HepG2 (cell line): ENCODE results near the gene SULT2B1. TPM values are rescaled to one million over a fixed set of nuclear protein-coding genes. Genes with fewer than 3 reads are reported as not detected.

Experiments used
- AKAP8 ChIP-seq: sonication (generic); formaldehyde crosslinking; IDR thresholded peaks from 2 replicates; pipeline ENCODE4 v1.5.1; 2020; ENCODE audit warnings: mild to moderate bottlenecking, missing genetic modification reagents
- BRCA1 ChIP-seq: sonication (generic); formaldehyde crosslinking; IDR thresholded peaks from 2 replicates; pipeline ENCODE4 v1.4.0; 2020; ENCODE audit warnings: missing genetic modification reagents
- CHCHD3 ChIP-seq: sonication (generic); formaldehyde crosslinking; IDR thresholded peaks from 2 replicates; pipeline ENCODE4 v1.8.0; 2022; ENCODE audit warnings: mild to moderate bottlenecking, missing genetic modification reagents, moderate library complexity
- DMAP1 ChIP-seq: IDR thresholded peaks from 2 replicates; pipeline ENCODE4 v1.6.1; 2016
- FOSL1 ChIP-seq: sonication (generic); formaldehyde crosslinking; IDR thresholded peaks from 2 replicates; pipeline ENCODE4 v1.9.0; 2021; ENCODE audit warnings: missing genetic modification reagents, borderline replicate concordance
- GABPA ChIP-seq, 2 experiments: IDR thresholded peaks; 2 replicates each; pipeline ENCODE4 v1.6.1; 2011 to 2016; ENCODE audit warnings: low read depth in 2 of 2, low read length in 1 of 2, missing biosample characterization in 1 of 2, missing genetic modification characterization in 1 of 2
- HHEX ChIP-seq: IDR thresholded peaks from 2 replicates; pipeline ENCODE4 v1.6.1; 2016; ENCODE audit warnings: control low read depth
- MAFG ChIP-seq: sonication (generic); formaldehyde crosslinking; IDR thresholded peaks from 2 replicates; pipeline ENCODE4 v1.5.1; 2020; ENCODE audit warnings: mild to moderate bottlenecking, missing genetic modification reagents
- MAZ ChIP-seq, 2 experiments: sonication (generic) in 1 of 2; formaldehyde crosslinking in 1 of 2; IDR thresholded peaks; 2 replicates each; pipeline versions ENCODE4 v1.5.0 to v1.6.1; 2012 to 2020; ENCODE audit warnings: low read depth in 2 of 2, mild to moderate bottlenecking in 2 of 2, borderline replicate concordance in 1 of 2, improper control_type of control experiment in 1 of 2, low read length in 1 of 2, missing genetic modification reagents in 1 of 2, moderate library complexity in 1 of 2
- MBNL3 ChIP-seq: fragments of 250-450 bp; sonication (Bioruptor Pico); conservative IDR thresholded peaks from 2 replicates; pipeline ENCODE4 v1.8.0; 2022; ENCODE audit warnings: mild to moderate bottlenecking, inconsistent platforms
- NFE2 ChIP-seq: sonication (generic); formaldehyde crosslinking; IDR thresholded peaks from 2 replicates; pipeline ENCODE4 v1.4.0; 2020; ENCODE audit warnings: missing genetic modification reagents
- TBL1XR1 ChIP-seq: fragments of 150-350 bp; IDR thresholded peaks from 2 replicates; pipeline ENCODE4 v1.6.1; 2014; ENCODE audit warnings: borderline replicate concordance, low read length; ENCODE audit not compliant: partially characterized antibody
- TP53 ChIP-seq: sonication (generic); formaldehyde crosslinking; conservative IDR thresholded peaks from 2 replicates; pipeline ENCODE4 v1.4.0; 2020; ENCODE audit warnings: missing genetic modification reagents
- ZMYM4 ChIP-seq: sonication (generic); formaldehyde crosslinking; IDR thresholded peaks from 2 replicates; pipeline ENCODE4 v1.8.1; 2023; ENCODE audit warnings: mild to moderate bottlenecking, missing genetic modification reagents
- ZNF264 ChIP-seq: sonication (generic); formaldehyde crosslinking; IDR thresholded peaks from 2 replicates; pipeline ENCODE4 v1.4.0; 2020; ENCODE audit warnings: missing genetic modification reagents
- ZNF644 ChIP-seq: IDR thresholded peaks from 2 replicates; pipeline ENCODE4 v1.6.1; 2016; ENCODE audit warnings: low read depth
- ZZZ3 ChIP-seq: sonication (generic); formaldehyde crosslinking; IDR thresholded peaks from 2 replicates; pipeline ENCODE4 v1.4.0; 2020; ENCODE audit warnings: missing genetic modification reagents, mild to moderate bottlenecking, borderline replicate concordance
- polyA plus RNA-seq, 8 experiments: library from polyadenylated mRNA; depleted of rRNA in 3 of 8; stranded (reverse) in 7 of 8; unstranded in 1 of 8; fragments of >200 nt; fragmentation: Illumina TruSeq in 4 of 8; extraction: Trizol in 4 of 8; gene quantifications; 2 replicates each; pipeline versions ENCODE4 v1.2.1 to v1.2.3, GENCODE V29; 2011 to 2016; ENCODE audit warnings: low read depth in 4 of 8, missing spikeins in 1 of 8, mixed read lengths in 1 of 8; ENCODE audit not compliant: insufficient read depth in 1 of 8
- total RNA-seq, 5 experiments: library from RNA; depleted of rRNA; stranded (reverse); fragments of >200 nt; fragmentation: Illumina TruSeq; extraction: Trizol; gene quantifications; 2 replicates each; pipeline ENCODE4 v1.2.3, GENCODE V29; 2016; ENCODE audit warnings: low read depth in 1 of 5
- TF ChIP-seq, protein P1 (sequence below): sonication (generic); formaldehyde crosslinking; IDR thresholded peaks from 2 replicates; pipeline ENCODE4 v1.5.0; 2020; ENCODE audit warnings: mild to moderate bottlenecking, missing genetic modification reagents, moderate library complexity
- TF ChIP-seq, protein P2 (sequence below), 2 experiments: IDR thresholded peaks; 2 replicates each; pipeline ENCODE4 v1.6.1; 2011 to 2012; ENCODE audit warnings: low read length in 2 of 2, borderline replicate concordance in 1 of 2, low read depth in 1 of 2, mild to moderate bottlenecking in 1 of 2, moderate library complexity in 1 of 2
- TF ChIP-seq, protein P3 (sequence below): sonication (generic); formaldehyde crosslinking; IDR thresholded peaks from 2 replicates; pipeline ENCODE4 v1.5.0; 2020; ENCODE audit warnings: missing genetic modification reagents
- TF ChIP-seq, protein P4 (sequence below): sonication (generic); formaldehyde crosslinking; IDR thresholded peaks from 2 replicates; pipeline ENCODE4 v1.8.0; 2022; ENCODE audit warnings: mild to moderate bottlenecking, missing genetic modification reagents, moderate library complexity
- TF ChIP-seq, protein P5 (sequence below): conservative IDR thresholded peaks from 2 replicates; pipeline ENCODE4 v1.6.1; 2018; ENCODE audit warnings: missing genetic modification reagents

SULT2B1 gene
- total and polyA plus RNA-seq, 2 of the 13 experiments (the other 11 are each of a cell fraction or from before 2014, with no cell fraction given), result 0.13 TPM; not detected in 1

DNA sequence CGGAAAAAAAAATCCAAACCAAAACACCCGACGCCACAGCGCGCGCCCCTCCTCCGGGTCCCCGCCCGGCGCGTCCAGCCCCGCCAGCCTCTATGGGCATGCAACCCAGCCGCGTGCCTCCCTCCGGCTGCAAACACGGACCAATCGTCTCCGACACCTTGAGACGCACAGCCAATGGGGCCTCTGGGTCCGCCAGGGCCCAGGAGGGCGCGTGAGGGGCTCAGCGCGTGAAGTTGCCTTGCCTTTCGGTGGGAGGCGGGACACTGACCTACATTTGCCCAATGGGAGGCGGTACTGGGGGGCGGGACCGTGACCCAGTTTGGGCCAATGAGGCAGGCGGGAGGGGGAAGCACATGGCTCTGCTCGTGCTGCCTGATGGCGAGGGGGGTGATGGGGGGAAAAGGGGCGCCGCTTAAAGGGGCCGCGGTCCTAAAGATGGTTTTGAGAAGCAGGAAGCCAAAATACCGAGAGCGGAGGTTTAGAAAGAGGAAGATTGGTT, 85.5 kb downstream of the SULT2B1 start (continued):
- TF ChIP-seq, protein P1, sequence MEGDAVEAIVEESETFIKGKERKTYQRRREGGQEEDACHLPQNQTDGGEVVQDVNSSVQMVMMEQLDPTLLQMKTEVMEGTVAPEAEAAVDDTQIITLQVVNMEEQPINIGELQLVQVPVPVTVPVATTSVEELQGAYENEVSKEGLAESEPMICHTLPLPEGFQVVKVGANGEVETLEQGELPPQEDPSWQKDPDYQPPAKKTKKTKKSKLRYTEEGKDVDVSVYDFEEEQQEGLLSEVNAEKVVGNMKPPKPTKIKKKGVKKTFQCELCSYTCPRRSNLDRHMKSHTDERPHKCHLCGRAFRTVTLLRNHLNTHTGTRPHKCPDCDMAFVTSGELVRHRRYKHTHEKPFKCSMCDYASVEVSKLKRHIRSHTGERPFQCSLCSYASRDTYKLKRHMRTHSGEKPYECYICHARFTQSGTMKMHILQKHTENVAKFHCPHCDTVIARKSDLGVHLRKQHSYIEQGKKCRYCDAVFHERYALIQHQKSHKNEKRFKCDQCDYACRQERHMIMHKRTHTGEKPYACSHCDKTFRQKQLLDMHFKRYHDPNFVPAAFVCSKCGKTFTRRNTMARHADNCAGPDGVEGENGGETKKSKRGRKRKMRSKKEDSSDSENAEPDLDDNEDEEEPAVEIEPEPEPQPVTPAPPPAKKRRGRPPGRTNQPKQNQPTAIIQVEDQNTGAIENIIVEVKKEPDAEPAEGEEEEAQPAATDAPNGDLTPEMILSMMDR (CRISPR knock-in tag), result no peak
- TF ChIP-seq HHEX (CRISPR knock-in tag) (no peak), AKAP8 (CRISPR knock-in tag) (no peak), ZNF644 (CRISPR knock-in tag) (no peak), TP53 (CRISPR knock-in tag) (no peak), MAZ (IDR thresholded peaks at IDR 0.05; ENCODE audit: borderline replicate concordance, low read depth, low read length) (peak; percentile 74; the same call in 1 of the 2 replicates), MAZ (CRISPR knock-in tag; IDR thresholded peaks at IDR 0.05; ENCODE audit: low read depth) (peak; percentile 87), FOSL1 (CRISPR knock-in tag) (no peak), TBL1XR1 (no peak), BRCA1 (no peak), GABPA (IDR thresholded peaks at IDR 0.05; ENCODE audit: low read depth, low read length) (no peak; the same call in 1 of the 2 replicates), GABPA (CRISPR knock-in tag; IDR thresholded peaks at IDR 0.05; ENCODE audit: low read depth) (peak; percentile 57; the same call in 1 of the 2 replicates), MBNL3 (CRISPR knock-in tag) (no peak), CHCHD3 (peak; percentile 75; the same call in 1 of the 2 replicates), ZZZ3 (CRISPR knock-in tag) (no peak; the same call in 1 of the 2 replicates), ZNF264 (0 out of 2 replicates have a peak, but pooled peaks have one; percentile 13), ZMYM4 (CRISPR knock-in tag) (peak; percentile 49; the same call in 1 of the 2 replicates), MAFG (CRISPR knock-in tag) (no peak), NFE2 (CRISPR knock-in tag) (no peak), DMAP1 (CRISPR knock-in tag) (no peak)
- TF ChIP-seq, protein P2, sequence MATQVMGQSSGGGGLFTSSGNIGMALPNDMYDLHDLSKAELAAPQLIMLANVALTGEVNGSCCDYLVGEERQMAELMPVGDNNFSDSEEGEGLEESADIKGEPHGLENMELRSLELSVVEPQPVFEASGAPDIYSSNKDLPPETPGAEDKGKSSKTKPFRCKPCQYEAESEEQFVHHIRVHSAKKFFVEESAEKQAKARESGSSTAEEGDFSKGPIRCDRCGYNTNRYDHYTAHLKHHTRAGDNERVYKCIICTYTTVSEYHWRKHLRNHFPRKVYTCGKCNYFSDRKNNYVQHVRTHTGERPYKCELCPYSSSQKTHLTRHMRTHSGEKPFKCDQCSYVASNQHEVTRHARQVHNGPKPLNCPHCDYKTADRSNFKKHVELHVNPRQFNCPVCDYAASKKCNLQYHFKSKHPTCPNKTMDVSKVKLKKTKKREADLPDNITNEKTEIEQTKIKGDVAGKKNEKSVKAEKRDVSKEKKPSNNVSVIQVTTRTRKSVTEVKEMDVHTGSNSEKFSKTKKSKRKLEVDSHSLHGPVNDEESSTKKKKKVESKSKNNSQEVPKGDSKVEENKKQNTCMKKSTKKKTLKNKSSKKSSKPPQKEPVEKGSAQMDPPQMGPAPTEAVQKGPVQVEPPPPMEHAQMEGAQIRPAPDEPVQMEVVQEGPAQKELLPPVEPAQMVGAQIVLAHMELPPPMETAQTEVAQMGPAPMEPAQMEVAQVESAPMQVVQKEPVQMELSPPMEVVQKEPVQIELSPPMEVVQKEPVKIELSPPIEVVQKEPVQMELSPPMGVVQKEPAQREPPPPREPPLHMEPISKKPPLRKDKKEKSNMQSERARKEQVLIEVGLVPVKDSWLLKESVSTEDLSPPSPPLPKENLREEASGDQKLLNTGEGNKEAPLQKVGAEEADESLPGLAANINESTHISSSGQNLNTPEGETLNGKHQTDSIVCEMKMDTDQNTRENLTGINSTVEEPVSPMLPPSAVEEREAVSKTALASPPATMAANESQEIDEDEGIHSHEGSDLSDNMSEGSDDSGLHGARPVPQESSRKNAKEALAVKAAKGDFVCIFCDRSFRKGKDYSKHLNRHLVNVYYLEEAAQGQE (IDR thresholded peaks at IDR 0.05; ENCODE audit: borderline replicate concordance in 1 of 2, low read depth in 1 of 2, low read length in 2 of 2), result no peak
- TF ChIP-seq, protein P3, sequence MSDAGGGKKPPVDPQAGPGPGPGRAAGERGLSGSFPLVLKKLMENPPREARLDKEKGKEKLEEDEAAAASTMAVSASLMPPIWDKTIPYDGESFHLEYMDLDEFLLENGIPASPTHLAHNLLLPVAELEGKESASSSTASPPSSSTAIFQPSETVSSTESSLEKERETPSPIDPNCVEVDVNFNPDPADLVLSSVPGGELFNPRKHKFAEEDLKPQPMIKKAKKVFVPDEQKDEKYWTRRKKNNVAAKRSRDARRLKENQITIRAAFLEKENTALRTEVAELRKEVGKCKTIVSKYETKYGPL (CRISPR knock-in tag), result no peak
- TF ChIP-seq, protein P4, sequence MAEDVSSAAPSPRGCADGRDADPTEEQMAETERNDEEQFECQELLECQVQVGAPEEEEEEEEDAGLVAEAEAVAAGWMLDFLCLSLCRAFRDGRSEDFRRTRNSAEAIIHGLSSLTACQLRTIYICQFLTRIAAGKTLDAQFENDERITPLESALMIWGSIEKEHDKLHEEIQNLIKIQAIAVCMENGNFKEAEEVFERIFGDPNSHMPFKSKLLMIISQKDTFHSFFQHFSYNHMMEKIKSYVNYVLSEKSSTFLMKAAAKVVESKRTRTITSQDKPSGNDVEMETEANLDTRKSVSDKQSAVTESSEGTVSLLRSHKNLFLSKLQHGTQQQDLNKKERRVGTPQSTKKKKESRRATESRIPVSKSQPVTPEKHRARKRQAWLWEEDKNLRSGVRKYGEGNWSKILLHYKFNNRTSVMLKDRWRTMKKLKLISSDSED, result 0 out of 2 replicates have a peak, but pooled peaks have one; percentile 65
- TF ChIP-seq, protein P5, sequence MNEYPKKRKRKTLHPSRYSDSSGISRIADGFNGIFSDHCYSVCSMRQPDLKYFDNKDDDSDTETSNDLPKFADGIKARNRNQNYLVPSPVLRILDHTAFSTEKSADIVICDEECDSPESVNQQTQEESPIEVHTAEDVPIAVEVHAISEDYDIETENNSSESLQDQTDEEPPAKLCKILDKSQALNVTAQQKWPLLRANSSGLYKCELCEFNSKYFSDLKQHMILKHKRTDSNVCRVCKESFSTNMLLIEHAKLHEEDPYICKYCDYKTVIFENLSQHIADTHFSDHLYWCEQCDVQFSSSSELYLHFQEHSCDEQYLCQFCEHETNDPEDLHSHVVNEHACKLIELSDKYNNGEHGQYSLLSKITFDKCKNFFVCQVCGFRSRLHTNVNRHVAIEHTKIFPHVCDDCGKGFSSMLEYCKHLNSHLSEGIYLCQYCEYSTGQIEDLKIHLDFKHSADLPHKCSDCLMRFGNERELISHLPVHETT, result peak; percentile 70; the same call in 1 of the 2 replicates
